SK-N-SH (cell line): ENCODE measurements around the gene SERPINC1.

Source experiments
- CTCF ChIP-seq: fragments of 200-600 bp; sonication (generic); IDR thresholded peaks from 2 replicates; pipeline ENCODE4 v1.6.1; 2017; ENCODE audit warnings: antibody characterized with exemption, mild to moderate bottlenecking, moderate library complexity
- ELF1 ChIP-seq: IDR thresholded peaks from 2 replicates; pipeline ENCODE4 v1.4.0; 2012
- EP300 ChIP-seq, 2 experiments: IDR thresholded peaks; 2 replicates each; pipeline versions ENCODE4 v1.4.0 to v1.6.1; 2012; ENCODE audit warnings: borderline replicate concordance in 1 of 2, low read depth in 1 of 2, low read length in 1 of 2
- EZH2phosphoT487 ChIP-seq: fragments of 200-600 bp; sonication (generic); IDR thresholded peaks from 2 replicates; pipeline ENCODE4 v1.6.1; 2017; ENCODE audit warnings: low read depth, mixed run types, mild to moderate bottlenecking, antibody characterized with exemption, moderate library complexity, borderline replicate concordance
- FOXJ3 ChIP-seq: sonication (generic); formaldehyde crosslinking; IDR thresholded peaks from 2 replicates; pipeline ENCODE4 v1.5.1; 2020; ENCODE audit warnings: mild to moderate bottlenecking, missing genetic modification reagents
- REST ChIP-seq: IDR thresholded peaks from 2 replicates; pipeline ENCODE4 v1.6.1; 2012; ENCODE audit warnings: mild to moderate bottlenecking, low read depth, low read length, moderate library complexity
- RFX5 ChIP-seq: IDR thresholded peaks from 2 replicates; pipeline ENCODE4 v1.6.1; 2012; ENCODE audit warnings: mild to moderate bottlenecking, improper control_type of control experiment, low read length
- RXRA ChIP-seq: IDR thresholded peaks from 2 replicates; pipeline ENCODE4 v1.4.0; 2012; ENCODE audit warnings: low read depth, mild to moderate bottlenecking, borderline replicate concordance
- SIN3A ChIP-seq: IDR thresholded peaks from 2 replicates; pipeline ENCODE4 v1.6.1; 2012; ENCODE audit warnings: low read depth, mild to moderate bottlenecking, low read length, moderate library complexity, borderline replicate concordance
- TAF1 ChIP-seq: IDR thresholded peaks from 2 replicates; pipeline ENCODE4 v1.6.1; 2012; ENCODE audit warnings: low read depth, mild to moderate bottlenecking, low read length, moderate library complexity, borderline replicate concordance
- ZBTB33 ChIP-seq: IDR thresholded peaks from 2 replicates; pipeline ENCODE4 v1.4.0; 2012; ENCODE audit warnings: low read depth, borderline replicate concordance

- no peak for TF ChIP-seq CTCF
- no peak for TF ChIP-seq ZBTB33
- TF ChIP-seq RFX5: no peak
- TF ChIP-seq FOXJ3 (CRISPR knock-in tag): no peak
- TF ChIP-seq TAF1: no peak
- TF ChIP-seq EZH2phosphoT487: no peak
- TF ChIP-seq RXRA: no peak
- no peak for TF ChIP-seq EP300 (IDR thresholded peaks at IDR 0.05; ENCODE audit: borderline replicate concordance in 1 of 2, low read depth in 1 of 2, low read length in 1 of 2)
- TF ChIP-seq SIN3A: no peak
- TF ChIP-seq ELF1: no peak
- no peak for TF ChIP-seq REST
Measured at GRCh38 chr1:173934440-173934839, 17.3 kb upstream of the SERPINC1 start.
